Measurements from ENCODE around the gene PLOD3. TPM values are rescaled to one million over a fixed set of nuclear protein-coding genes. Genes with fewer than 3 reads are reported as not detected.

The PLOD3 gene
- total and polyA plus RNA-seq, 2 donors (not counting 1 experiment from before 2014, with no cell fraction given) = 40.1 to 47.5 TPM

- peak overlapping the region; percentile 81 for H3K9ac ChIP-seq (ENCODE audit: low read length)
- peak overlapping the region; percentile 81 to 98 (median 89) for H3K4me3 ChIP-seq (ENCODE audit: control extremely low read depth in 1 of 5, extremely low read depth in 1 of 5, insufficient read depth in 1 of 5, low read depth in 2 of 5, low read length in 4 of 5)
- Mint-ChIP-seq H3K4me1 (peaks cover 29% of the 10 kb centered on the region), H3K27me3 (peaks cover 8% of the 10 kb centered on the region), H3K9me3 (ENCODE audit: insufficient read depth) (no peaks in the 10 kb centered on the region), H3K27ac (peak overlapping the region; percentile 95), H3K4me3 (peak overlapping the region; percentile 99)
- H3K27me3 ChIP-seq (replicated peaks in 1 of 4; ENCODE audit: control extremely low read depth in 1 of 4, control insufficient read depth in 3 of 4, insufficient read depth in 4 of 4, low read length in 3 of 4) = peaks cover 0 to 4% (median 0%) of the 10 kb centered on the region in 4 experiments
- intact Hi-C loops (cut with micrococcal nuclease) = loop anchor here (1.0 to 5.0 kb wide), 5 partner anchors 8 to 1235 kb away; partner anchors contain the start of genes AP1S1, IFT22, ZKSCAN1 and ZNHIT1
- TF ChIP-seq, protein P1, sequence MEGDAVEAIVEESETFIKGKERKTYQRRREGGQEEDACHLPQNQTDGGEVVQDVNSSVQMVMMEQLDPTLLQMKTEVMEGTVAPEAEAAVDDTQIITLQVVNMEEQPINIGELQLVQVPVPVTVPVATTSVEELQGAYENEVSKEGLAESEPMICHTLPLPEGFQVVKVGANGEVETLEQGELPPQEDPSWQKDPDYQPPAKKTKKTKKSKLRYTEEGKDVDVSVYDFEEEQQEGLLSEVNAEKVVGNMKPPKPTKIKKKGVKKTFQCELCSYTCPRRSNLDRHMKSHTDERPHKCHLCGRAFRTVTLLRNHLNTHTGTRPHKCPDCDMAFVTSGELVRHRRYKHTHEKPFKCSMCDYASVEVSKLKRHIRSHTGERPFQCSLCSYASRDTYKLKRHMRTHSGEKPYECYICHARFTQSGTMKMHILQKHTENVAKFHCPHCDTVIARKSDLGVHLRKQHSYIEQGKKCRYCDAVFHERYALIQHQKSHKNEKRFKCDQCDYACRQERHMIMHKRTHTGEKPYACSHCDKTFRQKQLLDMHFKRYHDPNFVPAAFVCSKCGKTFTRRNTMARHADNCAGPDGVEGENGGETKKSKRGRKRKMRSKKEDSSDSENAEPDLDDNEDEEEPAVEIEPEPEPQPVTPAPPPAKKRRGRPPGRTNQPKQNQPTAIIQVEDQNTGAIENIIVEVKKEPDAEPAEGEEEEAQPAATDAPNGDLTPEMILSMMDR (IDR thresholded peaks at IDR 0.05) = no peak
- no peak for TF ChIP-seq EZH2 (IDR thresholded peaks at IDR 0.05; ENCODE audit: borderline replicate concordance, insufficient read depth, low read depth, low read length, poor library complexity, severe bottlenecking)
- peaks cover 0 to 6% of the 10 kb centered on the region in 2 experiments for H3K36me3 ChIP-seq (replicated peaks in 1 of 2; ENCODE audit: control extremely low read depth in 1 of 2, control insufficient read depth in 1 of 2, extremely low read depth in 1 of 2, insufficient read depth in 2 of 2, low read length in 1 of 2)
- peaks cover 43% of the 10 kb centered on the region for H4K20me1 ChIP-seq (ENCODE audit: control insufficient read depth, insufficient read depth, low read length, poor library complexity, severe bottlenecking)
- H2AFZ ChIP-seq (ENCODE audit: insufficient read depth, low read depth, low read length, poor library complexity, severe bottlenecking) = peak overlapping the region; percentile 89
- ChIA-PET POLR2A (no interaction called here), CTCF (interaction anchor here (0.6 to 5.1 kb wide), 9 partner anchors 8 to 651 kb away, joined by 3 to 33 read pairs (median 3); partner anchors contain the start of genes CLDN15, FIS1, POP7 and ZNHIT1)
- WGBS (ENCODE audit: insufficient coverage) = 2% methylated on average over 47 of the region's 55 CpGs
- no peaks in the 10 kb centered on the region for H3K9me3 ChIP-seq (ENCODE audit: control extremely low read depth in 1 of 3, control insufficient read depth in 2 of 3, insufficient read depth in 1 of 3, low read length in 2 of 3)
- H3K4me2 ChIP-seq (replicated peaks; ENCODE audit: low read depth, low read length, poor library complexity, severe bottlenecking) = peak overlapping the region; percentile 81
- H3K79me2 ChIP-seq (ENCODE audit: control insufficient read depth, insufficient read depth, low read length) = peaks cover 47% of the 10 kb centered on the region
- ATAC-seq (ENCODE audit: low read depth) = peak; percentile 100
- peak overlapping the region; percentile 60 to 87 for H3K27ac ChIP-seq (ENCODE audit: low read length in 2 of 2)
- peaks cover 15 to 23% of the 10 kb centered on the region in 2 donors for H3K4me1 ChIP-seq (ENCODE audit: control insufficient read depth in 2 of 2, insufficient read depth in 2 of 2, low read length in 2 of 2)
- DNase-seq = peak; percentile 99
Measured at GRCh38 chr7:101251871-101252659, 34.7 kb upstream of the PLOD3 start.

All from B cell (primary cell).